Amygdala (tissue), 56 donors: ENCODE results near the gene FAP.

Experiments
- DNase-seq, 56 donors: peaks; one replicate each; lab custom pipeline; 2025; lab: John Stamatoyannopoulos, UW

Gene FAP, protein sequence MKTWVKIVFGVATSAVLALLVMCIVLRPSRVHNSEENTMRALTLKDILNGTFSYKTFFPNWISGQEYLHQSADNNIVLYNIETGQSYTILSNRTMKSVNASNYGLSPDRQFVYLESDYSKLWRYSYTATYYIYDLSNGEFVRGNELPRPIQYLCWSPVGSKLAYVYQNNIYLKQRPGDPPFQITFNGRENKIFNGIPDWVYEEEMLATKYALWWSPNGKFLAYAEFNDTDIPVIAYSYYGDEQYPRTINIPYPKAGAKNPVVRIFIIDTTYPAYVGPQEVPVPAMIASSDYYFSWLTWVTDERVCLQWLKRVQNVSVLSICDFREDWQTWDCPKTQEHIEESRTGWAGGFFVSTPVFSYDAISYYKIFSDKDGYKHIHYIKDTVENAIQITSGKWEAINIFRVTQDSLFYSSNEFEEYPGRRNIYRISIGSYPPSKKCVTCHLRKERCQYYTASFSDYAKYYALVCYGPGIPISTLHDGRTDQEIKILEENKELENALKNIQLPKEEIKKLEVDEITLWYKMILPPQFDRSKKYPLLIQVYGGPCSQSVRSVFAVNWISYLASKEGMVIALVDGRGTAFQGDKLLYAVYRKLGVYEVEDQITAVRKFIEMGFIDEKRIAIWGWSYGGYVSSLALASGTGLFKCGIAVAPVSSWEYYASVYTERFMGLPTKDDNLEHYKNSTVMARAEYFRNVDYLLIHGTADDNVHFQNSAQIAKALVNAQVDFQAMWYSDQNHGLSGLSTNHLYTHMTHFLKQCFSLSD

DNA sequence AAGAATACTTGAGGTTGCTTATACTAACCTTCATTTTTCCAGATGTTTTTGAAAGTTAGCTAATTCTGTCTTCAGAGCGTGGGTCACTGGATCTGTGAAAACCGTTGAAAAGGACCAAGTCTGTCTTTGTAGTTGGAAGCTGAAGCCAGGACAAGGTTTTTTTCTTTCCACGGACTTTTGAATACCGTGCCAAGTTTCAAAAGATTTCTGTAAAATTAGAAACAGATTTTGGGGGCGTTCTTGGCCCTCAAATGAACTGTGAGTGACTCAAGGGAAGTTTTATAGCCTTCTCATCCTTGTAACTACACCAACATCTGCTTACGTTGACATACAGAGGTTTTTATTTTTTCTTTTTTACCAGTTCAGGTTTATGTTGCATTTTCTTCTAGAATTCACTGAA, at the start of gene FAP:
Gene FAP, minus strand, starts transcription at position 152 of the 400 bp plus-strand sequence. Its CDS starts 118 bp downstream, at position 34.
- DNase-seq = peak in 1 of 56 donors; percentile 0

DNA sequence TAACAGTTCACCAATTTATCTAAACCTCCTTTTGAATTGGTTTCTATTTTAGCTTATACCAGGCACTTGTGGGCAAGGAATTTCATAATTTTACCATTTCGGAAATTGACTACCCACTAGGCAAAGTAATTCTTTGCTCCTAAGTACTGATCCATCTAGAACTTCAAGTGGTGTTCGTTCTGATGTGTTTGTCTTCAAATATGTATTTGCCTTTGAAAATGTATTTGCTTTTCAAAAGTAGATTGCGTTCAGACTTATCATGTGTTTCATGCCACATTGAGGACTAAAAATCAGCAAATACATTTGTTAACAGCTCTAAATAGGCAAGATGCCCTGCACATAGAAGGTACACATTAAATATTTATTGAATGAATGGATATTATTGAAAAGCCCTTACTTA, 48.5 kb upstream of the FAP start:
- DNase-seq = no peak

DNA sequence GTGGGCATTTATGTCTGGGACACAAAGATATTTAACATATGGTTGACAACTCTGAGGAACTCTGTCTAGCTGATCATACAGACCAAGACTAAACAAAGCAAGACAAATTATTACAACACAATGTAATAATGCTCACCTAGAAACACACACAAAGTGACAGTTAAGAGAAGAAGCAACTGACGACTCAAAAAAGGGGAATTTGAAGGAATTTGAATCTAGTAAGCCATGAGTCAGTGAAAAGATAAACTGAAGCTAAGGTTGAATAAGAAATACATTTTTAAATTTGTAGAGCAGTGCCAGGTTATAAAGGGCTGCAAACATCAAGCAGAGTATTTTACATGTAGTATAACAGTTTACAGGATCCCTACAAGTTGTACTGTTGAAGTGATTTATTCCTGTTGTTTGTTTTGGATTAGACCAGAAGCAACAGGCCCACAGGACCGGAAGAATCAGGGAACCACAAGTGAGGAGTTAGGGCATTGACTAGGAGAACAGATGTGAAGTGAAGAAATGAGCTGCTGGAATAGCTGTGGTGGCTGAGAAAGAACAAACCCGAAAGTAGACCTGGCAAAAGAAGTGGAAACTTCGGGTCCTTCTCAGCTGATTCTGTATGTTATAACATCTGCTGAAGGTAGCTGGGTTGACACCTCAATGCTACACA, 39.6 kb upstream of the FAP start:
- DNase-seq = no peak

DNA sequence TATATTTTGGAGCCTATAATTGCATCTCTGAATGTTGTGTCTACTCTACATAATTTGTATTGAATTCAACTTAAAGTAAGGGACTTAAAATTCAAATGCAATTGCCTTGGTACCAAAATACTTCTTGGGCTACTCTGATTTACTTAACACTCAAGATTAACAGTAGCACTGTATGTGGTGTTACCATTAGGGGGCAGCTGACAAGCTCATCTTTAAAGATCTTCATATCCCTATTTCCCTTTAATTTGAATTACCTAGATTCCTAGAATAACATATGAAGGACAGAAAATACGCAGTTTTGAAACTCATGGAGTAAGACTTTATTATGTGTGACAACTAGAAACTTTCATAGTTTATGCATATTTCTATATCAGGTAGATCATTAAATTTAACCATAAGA, 37.4 kb upstream of the FAP start:
- DNase-seq = no peak

DNA sequence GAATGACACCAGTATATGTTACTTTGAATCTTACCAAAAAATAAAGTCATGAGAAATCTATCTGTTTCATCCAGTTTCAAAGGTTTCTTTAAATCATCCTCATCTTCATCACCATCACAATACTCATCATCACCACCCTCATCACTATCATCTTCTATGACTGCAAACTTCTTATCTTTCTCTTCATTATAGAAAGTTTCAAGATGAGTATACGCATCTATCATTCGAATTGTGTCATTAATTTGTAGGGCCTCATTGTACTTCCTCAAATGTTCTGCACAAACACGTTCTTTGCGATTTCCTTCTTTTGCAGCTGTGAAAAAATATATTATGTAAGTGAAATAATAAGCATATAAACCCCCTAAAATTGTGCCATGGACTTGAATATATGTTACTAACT, 34.1 kb upstream of the FAP start:
- DNase-seq = no peak

DNA sequence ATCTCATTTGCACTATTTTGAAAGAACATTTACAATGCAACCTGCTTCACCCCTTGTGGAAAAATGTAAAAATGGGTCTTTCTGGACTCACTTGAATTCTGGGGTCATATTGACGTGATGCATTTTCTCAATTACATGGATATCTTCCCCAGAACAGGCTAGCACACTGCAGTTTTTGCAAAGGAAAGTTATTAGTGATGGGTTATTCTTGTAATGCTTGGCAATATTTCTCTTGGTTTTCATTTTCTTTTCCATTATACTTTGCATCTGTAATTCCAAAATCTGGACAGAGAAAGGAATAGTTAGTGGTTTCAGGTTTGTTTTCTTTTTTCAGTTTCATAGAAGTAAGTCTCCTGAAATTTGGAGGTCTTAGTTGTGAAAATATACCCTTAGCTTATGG, 24.8 kb upstream of the FAP start:
- no peak for DNase-seq

DNA sequence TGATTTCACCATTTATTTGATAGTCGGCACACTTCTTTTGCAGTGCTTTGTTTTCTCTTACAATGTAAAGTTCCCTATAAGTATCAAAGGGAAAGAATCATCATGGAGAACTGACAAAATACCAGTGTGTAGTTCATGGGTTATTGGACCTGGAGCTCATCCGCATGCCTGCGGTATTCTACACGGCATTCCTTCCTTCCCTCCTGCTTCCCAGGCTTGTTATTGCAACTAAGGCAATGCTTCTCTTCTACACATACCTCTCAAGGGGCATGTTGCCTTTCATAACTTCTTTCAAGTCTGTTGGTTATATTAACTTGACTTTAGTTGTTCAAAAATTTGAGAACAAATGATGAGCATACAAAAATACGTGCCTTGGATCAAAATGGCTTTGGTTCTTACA, 24.3 kb upstream of the FAP start:
- DNase-seq = no peak

DNA sequence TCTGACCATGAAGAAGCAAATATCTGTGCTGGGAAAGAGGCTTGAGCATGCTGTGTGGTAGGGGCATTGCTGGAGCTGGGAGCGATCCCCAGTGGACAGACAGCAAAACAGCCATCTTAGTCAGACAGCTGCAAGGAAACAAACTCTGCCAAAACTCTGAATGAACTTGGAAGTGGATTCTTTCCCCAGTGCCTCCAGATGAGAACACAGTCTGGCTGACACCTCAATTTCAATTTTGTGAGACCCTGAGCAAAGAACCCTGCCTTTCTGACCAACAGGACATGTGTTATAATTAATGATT, 23.2 kb upstream of the FAP start:
- no peak for DNase-seq

DNA sequence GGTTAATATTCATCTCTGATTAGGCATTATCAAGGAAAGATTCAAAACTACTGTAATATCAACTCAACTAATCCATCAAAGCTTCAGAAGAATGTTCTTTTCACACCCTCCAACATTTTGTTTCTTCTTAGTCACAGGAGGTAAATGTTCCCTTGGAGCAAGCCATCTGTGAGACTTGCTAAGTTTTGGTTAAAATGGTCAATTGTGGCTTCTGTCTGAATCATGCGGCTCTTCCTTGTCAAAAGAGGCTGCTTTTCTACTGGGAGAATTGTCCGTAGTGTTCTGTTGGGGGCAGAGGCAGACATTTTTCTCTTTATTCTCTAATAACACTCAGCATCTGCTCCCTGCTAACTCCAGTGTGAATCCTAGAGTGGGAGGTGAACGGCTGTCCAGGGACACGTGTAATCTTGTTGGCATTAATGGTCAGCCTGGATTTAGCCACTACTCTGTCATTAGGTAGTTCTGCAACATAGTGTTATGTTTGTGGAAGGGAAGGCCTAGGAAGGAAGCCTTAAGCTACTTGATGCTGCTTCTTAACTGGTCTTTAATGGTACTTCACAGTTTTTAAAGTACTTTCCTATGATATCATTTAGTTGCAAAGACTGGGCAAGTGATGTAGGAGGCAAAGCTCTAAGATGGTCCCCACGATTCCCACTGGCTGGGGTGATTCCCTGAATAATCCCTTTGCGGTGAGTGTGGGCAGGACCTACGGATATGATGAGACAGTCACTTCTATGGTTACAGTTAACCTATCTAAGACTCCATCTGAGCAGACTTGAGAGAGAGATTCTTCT, 22.6 kb upstream of the FAP start:
- DNase-seq = no peak

DNA sequence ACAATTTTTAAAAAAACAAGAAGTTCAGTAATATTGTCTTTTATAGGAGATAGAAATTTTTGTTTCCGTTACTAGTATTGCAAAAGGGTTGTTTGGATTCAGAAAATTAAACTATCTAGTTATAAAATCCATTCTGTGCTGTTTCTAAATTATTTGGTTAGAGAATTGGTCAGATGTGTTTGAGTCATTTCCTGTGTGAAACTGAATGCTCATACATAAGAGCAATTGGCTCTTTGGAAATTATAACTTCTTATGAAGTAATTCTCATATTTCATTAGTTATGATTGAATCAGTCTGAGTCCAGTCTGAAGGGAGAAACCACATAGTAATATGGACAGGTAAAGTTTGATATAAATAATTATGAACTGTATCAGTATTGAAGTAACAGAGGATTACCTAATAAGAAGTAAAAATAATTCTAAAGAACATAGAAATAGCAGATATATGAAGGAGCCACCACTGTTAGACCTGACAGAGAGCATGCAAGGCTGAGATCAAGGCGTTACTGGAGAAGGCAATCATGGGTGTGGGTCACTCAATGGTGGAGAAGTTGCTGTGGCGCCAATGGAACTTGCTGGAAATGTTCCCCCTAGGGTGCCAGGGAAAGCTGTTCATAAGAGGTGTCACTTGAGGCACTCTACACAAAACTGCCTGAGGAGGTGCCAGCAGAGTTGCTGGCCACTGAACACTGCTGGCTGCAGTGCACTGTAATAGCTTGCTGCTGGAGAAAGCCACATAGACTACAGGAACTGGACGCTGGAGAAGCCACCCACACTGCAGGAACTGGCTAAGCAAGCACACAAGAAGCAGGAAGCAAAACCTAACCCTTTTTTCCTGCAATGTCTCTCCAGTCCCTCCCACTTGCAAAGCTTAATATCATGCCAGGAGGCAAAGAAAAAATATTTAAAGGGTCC, 18.0 kb upstream of the FAP start:
- peak in 5 of 56 donors; percentile 1 to 3 (median 2) for DNase-seq

DNA sequence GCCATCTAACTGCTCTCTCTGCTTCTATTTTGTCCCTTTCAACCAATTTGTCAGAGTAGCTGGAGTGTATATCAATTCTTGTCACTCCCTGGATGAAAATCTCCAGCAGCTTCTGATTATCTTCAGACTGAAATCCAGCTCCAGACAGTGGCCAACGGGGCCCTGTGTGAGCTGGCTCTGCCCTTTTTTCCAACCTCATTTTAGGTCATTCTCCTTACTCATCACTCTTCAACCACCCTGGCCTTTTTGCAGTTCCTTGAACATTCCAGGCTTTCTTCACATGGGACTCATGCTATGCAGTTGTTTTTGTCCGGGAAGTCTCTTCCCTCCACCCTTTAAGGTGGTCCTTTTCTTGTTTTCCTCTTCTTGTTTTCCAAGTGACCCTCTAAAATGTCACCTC, 15.4 kb upstream of the FAP start:
- DNase-seq = no peak

DNA sequence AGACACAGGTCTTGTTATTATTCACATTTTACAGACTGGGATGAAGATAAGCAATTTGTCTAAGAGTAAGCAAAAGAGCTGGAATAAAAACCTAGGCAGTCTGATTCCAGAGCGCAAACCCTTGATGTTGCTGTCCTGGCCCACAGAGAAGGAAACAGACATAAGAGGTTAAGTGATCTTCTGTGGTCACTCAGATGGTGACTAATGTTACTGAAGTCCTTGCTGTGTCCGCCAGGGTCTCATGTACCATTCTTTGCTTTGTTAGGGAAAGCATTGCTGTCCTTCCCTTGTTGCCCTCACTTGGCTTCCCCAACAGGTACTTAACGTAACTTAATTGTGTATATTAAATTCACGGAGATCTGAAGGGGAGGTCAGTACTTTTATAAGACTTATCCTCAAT, 14.9 kb upstream of the FAP start:
- no peak for DNase-seq

DNA sequence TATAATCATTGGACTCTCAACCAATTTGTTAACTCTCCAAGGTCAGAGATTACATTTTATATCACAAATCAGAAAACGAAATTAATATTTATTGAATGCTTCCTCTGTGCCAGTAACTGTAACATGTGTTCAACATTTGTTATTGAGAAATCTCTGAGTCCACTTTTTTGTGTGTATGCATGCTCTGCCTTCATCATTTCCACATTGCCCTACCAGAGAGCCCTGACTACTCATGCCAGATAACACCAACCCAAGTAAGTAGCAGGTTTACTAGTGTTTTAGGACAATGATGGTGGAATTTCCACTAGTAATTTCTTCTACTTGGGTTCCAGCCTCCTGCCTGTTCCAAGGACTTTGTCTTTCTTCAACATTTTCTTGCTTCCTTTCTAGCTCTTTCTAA, 14.2 kb upstream of the FAP start:
- DNase-seq = no peak

DNA sequence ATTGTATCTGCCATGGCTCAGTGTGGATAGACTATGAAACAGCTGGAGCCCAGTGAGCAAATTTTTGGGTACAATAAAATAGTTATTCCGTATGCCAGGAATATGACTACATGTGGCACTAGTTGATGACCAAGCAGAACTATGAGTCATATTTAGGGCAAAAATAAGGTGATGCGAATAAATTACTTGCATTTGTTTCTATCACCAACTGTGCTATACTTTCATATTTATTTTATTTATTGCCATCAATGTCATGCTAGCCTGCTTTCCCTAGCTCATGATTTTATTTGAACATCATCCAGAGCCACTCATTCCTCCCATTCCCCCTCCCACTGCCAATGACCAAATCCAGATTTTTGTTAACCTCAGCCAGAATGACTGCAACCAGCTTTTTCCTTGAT, 13.3 kb upstream of the FAP start:
- no peak for DNase-seq

DNA sequence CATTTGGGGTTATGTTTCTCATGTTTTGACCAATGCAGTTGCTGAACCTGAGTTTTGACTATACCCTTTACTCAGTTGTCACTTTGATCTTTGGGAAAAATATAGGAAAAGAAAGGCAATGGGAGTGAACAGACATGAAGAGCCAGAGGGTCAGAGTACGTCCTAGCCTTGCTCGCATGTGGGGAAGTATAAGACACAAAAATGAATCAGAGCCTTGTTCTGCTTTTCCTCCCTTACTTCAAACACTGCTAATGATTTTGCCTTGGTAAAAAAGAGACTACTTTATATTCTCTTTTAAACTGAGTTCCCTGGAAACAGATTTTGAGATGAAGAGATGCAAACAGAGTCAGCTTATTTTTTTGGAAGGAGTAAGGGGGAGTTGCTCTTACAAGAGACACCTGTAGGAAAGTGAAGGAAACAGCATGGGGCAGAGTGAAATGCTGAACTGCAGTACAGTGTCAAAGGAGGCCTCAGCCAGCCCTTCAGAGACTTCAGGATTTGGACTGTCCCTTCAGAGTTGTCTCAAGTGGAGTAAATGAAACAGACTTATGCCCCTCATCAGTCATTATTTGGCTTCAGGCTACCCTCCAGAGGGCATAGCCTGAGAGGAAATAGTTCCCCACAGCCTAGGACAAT, 11.1 kb upstream of the FAP start:
- DNase-seq = no peak

DNA sequence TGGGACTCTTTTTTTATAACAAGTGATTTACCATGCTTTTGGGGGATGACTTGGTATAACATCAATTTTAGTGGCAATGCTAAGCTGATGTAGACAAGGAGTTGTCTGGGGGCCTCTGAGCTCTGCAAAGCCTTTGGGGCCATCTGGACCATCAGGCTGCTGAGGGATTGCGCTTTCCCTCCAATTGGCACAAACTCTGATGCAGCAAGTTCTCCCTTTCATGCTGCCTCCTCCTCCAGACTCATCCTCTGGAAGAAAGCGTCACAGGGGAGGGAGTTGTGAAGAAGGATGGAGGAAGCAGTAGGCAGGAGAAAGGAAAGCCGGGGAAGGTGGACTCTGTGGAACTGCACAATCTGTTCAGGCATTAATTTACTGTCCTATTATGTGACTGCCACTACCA, 10.2 kb upstream of the FAP start:
- no peak for DNase-seq

DNA sequence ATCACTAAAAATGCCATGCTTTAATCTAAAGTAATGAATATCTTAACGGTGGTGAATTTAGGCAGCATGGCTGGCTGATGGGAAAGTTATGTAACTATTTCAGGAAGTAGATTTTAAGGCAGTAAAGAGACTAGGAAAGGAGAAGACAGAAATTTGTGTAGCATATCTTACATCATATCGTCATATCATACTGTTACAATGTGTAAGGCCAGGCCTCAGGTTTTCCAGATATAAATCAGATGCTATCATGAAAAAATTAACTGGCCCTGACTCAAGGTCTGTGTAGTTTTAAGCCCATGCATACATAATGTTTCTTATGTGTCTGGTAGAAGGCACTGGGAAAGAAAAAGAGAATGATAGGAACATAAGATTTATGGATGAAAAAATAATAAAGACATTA, 8.9 kb upstream of the FAP start:
- DNase-seq = no peak

DNA sequence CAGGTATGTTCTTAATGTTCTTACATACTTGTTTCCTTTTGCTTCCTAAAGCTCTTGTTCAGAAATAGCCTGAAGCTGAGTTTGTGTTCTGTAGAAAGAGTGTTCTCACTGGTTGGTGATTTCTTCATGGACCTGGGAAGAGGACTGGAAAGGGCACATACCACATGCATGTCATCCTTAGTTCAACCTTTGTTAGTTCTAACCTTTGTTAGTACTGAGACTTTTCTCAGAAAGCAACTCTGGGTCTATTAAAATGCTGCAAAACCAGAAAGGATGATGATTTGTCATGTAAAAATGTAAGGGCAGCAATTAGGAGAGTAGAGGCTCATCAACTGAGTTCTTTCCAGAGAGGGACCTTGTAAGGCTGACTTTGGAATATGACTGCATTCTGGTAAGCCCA, 2.5 kb upstream of the FAP start:
- DNase-seq = no peak

DNA sequence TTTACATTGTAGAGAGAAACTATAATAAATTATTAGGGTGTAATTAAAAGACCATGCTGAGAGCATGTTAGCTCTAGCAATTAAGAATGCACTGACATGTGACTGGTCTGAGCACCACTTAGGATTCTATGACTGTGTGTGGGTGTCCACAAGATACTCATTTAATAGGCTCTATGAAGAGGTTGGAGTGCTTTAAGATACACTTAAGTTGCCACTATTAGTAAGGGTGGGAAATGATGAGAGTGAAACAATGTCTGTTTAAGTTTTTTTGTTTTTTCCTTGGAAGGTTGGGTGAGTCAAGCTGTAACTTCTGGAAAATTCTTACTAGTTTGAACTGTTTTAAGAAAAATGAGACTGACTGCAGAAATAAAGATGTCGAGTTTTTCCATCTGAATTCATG, 1.8 kb upstream of the FAP start:
- DNase-seq = no peak
